SJSA1 (cell line): ENCODE measurements around the gene RASL12. TPM values are rescaled to one million over a fixed set of nuclear protein-coding genes. Genes with fewer than 3 reads are reported as not detected.
"Not testable (repeated sequence)": the region's sequence is repeated elsewhere in the genome, so short reads cannot be mapped to it uniquely, and the experiment has no call there.

ENCODE experiments used
- DNase-seq, 2 experiments: peaks; one replicate each; pipeline ENCODE4 v3.0.0-alpha.2; 2015 to 2020; ENCODE audit warnings: low spot score in 2 of 2, low read depth in 1 of 2
- H3K27ac ChIP-seq: fragments of 250-450 bp; sonication (Bioruptor Pico); 2 replicates; pipeline ENCODE4 v1.5.1; 2020; ENCODE audit warnings: mild to moderate bottlenecking, moderate library complexity
- H3K27me3 ChIP-seq: fragments of 250-450 bp; sonication (Bioruptor Pico); replicated peaks from 2 replicates; pipeline ENCODE4 v1.5.1; 2020; ENCODE audit warnings: mild to moderate bottlenecking, moderate library complexity
- H3K36me3 ChIP-seq: fragments of 250-450 bp; sonication (Bioruptor Pico); 2 replicates; pipeline ENCODE4 v1.5.1; 2020; ENCODE audit warnings: mild to moderate bottlenecking
- H3K4me1 ChIP-seq: fragments of 250-450 bp; sonication (Bioruptor Pico); replicated peaks from 2 replicates; pipeline ENCODE4 v1.6.1; 2021; ENCODE audit warnings: mild to moderate bottlenecking
- H3K4me3 ChIP-seq: fragments of 250-450 bp; sonication (Bioruptor Pico); 2 replicates; pipeline ENCODE4 v1.5.1; 2020; ENCODE audit warnings: mild to moderate bottlenecking
- H3K9me3 ChIP-seq: fragments of 250-450 bp; sonication (Bioruptor Pico); replicated peaks from 2 replicates; pipeline ENCODE4 v1.5.1; 2020; ENCODE audit warnings: mild to moderate bottlenecking
- total RNA-seq: library from RNA; depleted of rRNA; stranded (reverse); fragments of >200 nt; shearing (Covaris generic); gene quantifications from 2 replicates; pipeline ENCODE4 v1.2.3, GENCODE V29; 2014; rRNA removed

Gene RASL12
- total RNA-seq, 1 experiment from 2014 or later = 181 TPM

DNA sequence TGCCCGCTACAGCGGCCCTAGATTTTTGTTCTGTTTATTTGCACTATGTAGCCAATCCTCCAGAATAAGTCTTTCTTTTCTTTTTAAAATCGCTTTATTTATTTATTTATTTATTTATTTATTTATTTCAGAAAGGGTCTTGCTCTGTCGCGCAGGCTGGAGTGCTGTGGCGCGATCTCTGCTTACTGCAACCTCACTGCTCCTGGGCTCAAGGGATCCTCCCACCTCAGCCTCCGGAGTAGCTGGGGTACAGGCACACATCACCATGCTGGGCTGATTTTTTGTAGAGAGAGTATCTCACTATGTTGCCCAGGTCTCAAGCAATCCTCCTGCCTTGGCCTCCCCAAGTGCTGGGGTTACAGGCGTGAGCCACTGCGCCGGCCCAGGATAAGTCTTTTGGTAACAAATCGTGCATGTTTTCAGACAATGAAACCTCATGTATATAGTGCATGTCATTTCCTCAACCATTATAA lies 38.0 kb downstream of the RASL12 start:
- Histone ChIP-seq H3K4me1 (peaks cover 29% of the 10 kb centered on the region), H3K27ac (no peak overlapping the region), H3K36me3 (peaks cover 29% of the 10 kb centered on the region), H3K9me3 (no peaks in the 10 kb centered on the region), H3K27me3 (no peaks in the 10 kb centered on the region), H3K4me3 (peak overlapping the region; percentile 84)
- DNase-seq = no peak

- DNase-seq = peak; percentile 85 to 91
- Histone ChIP-seq H3K9me3 (no peaks in the 10 kb centered on the region), H3K27ac (peak within 1 kb of the TSS; percentile 4; the same call in 1 of the 2 replicates), H3K4me3 (peak within 1 kb of the TSS; percentile 84), H3K4me1 (peaks cover 29% of the 10 kb centered on the region), H3K36me3 (peaks cover 33% of the 10 kb centered on the region), H3K27me3 (no peaks in the 10 kb centered on the region)
Measured at GRCh38 chr15:65028921-65029735, 38.7 kb downstream of the RASL12 start, which contains the start of gene MTFMT. MTFMT (minus strand) TSS chr15:65029639; CDS start chr15:65029613, 26 bp downstream.

DNA sequence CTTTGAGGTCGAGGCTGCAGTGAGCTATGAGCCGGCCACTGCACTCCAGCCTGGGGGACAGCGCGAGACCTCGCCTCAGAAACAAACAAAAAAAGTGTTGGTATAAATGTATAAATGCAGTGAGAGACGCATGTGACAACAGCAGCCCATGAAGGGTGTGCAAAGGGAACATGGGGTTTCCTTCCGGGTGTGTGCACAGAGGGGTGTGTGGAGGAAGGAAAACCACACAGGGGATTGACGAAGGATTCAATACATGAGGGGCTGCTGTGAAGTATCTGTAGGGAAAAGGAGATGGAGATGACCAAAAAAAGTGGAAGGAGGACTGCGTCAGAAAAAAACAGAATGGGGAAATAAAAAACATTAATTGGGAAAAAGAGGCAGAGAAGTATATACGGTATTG lies 39.5 kb downstream of the RASL12 start:
- Histone ChIP-seq H3K36me3 (peaks cover 40% of the 10 kb centered on the region), H3K27ac (no peak overlapping the region)
- no peak for DNase-seq

GRCh38 chr15:65027593-65027992 lies 40.2 kb downstream of the RASL12 start:
- no peak for DNase-seq
- Histone ChIP-seq H3K4me3 (no peak overlapping the region), H3K36me3 (peaks cover 40% of the 10 kb centered on the region), H3K9me3 (no peaks in the 10 kb centered on the region), H3K27me3 (no peaks in the 10 kb centered on the region), H3K4me1 (peaks cover 15% of the 10 kb centered on the region), H3K27ac (no peak overlapping the region)

More for the DNA sequence above, 39.5 kb downstream of the RASL12 start:
- Histone ChIP-seq H3K4me3 (peak overlapping the region; percentile 84), H3K27me3 (no peaks in the 10 kb centered on the region), H3K4me1 (peaks cover 23% of the 10 kb centered on the region), H3K9me3 (no peaks in the 10 kb centered on the region)

DNA sequence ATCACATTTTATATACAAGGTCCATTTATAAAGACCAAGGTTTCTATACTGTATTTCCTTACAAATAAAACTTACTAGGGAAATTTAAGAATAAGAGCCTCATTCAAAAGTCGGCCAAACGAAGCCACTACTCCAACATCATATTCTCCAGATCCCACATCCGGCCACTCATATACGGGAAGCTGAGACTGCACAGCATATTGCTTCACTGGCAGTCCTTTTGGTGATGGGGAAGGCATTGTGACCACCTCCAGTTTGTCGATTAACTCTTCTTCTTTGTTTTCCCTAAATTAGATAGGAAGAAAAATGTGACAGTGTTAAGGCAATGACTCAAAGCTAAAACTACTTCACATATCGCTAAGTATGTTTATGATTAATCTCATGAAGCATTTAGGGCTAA lies 41.0 kb downstream of the RASL12 start:
- Histone ChIP-seq H3K4me3 (no peak overlapping the region), H3K27ac (no peak overlapping the region), H3K27me3 (no peaks in the 10 kb centered on the region), H3K4me1 (peaks cover 13% of the 10 kb centered on the region), H3K9me3 (no peaks in the 10 kb centered on the region), H3K36me3 (peaks cover 40% of the 10 kb centered on the region)
- DNase-seq = no peak

DNA sequence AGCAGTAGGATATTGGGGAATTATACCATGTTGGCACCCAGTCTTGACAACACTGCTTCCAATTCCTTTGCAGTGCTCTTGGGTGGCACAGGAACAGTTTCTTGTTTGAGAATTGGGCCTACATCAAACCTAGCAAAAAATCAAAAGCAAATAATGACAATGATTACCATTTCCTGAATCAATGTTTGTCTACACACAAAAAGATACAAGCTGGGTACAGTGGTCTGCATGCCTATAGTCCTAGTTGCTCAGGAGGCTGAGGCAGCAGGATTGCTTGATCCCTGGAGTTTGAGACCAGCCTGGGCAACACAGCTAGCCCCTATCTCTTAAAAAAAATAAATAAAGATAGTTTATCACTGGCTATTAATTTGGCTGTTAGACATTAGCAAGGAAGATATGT lies 46.3 kb downstream of the RASL12 start:
- no peaks in the 10 kb centered on the region for H3K4me1 ChIP-seq
- peaks cover 47% of the 10 kb centered on the region for H3K36me3 ChIP-seq
- no peak for DNase-seq

DNA sequence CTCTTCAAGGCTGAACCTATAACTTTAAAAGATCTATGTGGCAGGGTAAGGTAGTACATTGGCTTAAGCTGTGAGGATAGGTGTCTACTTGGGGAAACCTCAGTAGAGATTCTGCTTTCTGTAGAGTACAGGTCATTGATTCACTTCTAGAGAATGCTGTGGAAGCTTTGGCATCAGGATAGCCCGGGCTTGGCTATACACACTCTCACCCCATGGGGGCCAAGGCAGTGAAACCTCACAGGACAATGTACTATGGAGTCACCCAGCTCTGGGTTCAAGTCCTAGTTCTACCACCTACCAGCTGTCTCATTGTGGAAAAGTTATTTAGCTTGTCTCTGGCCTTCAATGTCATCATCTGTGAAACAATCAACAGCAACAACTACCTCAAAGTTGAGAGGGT lies 47.4 kb downstream of the RASL12 start:
- Histone ChIP-seq H3K4me3 (no peak overlapping the region), H3K9me3 (no peaks in the 10 kb centered on the region), H3K4me1 (no peaks in the 10 kb centered on the region), H3K36me3 (peaks cover 44% of the 10 kb centered on the region), H3K27me3 (no peaks in the 10 kb centered on the region), H3K27ac (no peak overlapping the region)
- no peak for DNase-seq

More for the DNA sequence above, 46.3 kb downstream of the RASL12 start:
- no peaks in the 10 kb centered on the region for H3K9me3 ChIP-seq
- no peak overlapping the region for H3K27ac ChIP-seq
- H3K4me3 ChIP-seq = no peak overlapping the region
- H3K27me3 ChIP-seq = no peaks in the 10 kb centered on the region

GRCh38 chr15:65011198-65011597 lies 56.6 kb downstream of the RASL12 start:
- not testable (repeated sequence) for H3K4me1 ChIP-seq, DNase-seq, H3K27me3 ChIP-seq, H3K4me3 ChIP-seq, H3K9me3 ChIP-seq, H3K27ac ChIP-seq
- H3K36me3 ChIP-seq = peaks cover 61% of the 10 kb centered on the region

- Histone ChIP-seq H3K36me3 (peaks cover 48% of the 10 kb centered on the region), H3K27ac (no peak overlapping the region), H3K9me3 (no peaks in the 10 kb centered on the region), H3K27me3 (no peaks in the 10 kb centered on the region), H3K4me1 (no peaks in the 10 kb centered on the region), H3K4me3 (no peak overlapping the region)
- DNase-seq = no peak
Measured at GRCh38 chr15:65008983-65009382, 58.8 kb downstream of the RASL12 start.

- no peak overlapping the region for H3K4me3 ChIP-seq
- no peak overlapping the region for H3K27ac ChIP-seq
- no peaks in the 10 kb centered on the region for H3K4me1 ChIP-seq
- peaks cover 38% of the 10 kb centered on the region for H3K36me3 ChIP-seq
- H3K9me3 ChIP-seq = no peaks in the 10 kb centered on the region
- DNase-seq = no peak
- H3K27me3 ChIP-seq = no peaks in the 10 kb centered on the region
Measured at GRCh38 chr15:65006876-65007275, 60.9 kb downstream of the RASL12 start.

- H3K9me3 ChIP-seq = no peaks in the 10 kb centered on the region
- no peak overlapping the region for H3K27ac ChIP-seq
- H3K4me3 ChIP-seq = no peak overlapping the region
- no peaks in the 10 kb centered on the region for H3K4me1 ChIP-seq
- DNase-seq = no peak
- H3K27me3 ChIP-seq = no peaks in the 10 kb centered on the region
- peaks cover 32% of the 10 kb centered on the region for H3K36me3 ChIP-seq
Measured at GRCh38 chr15:65004993-65005392, 62.8 kb downstream of the RASL12 start.

Other genes starting within 250 kb of the RASL12 start
- gene PIF1, start 242.3 kb downstream of the RASL12 start, total RNA-seq = 20.1 and 29.2 TPM in 2 replicates
- gene PLEKHO2, start 226.1 kb downstream of the RASL12 start, total RNA-seq = 21.4 and 21.7 TPM in 2 replicates
- 1.3 and 3.3 TPM in 2 replicates for gene ANKDD1A, start 156.1 kb downstream of the RASL12 start, total RNA-seq
- gene SPG21, start 78.1 kb downstream of the RASL12 start, total RNA-seq = 41.8 and 49.0 TPM in 2 replicates
- 22.1 and 30.4 TPM in 2 replicates for gene MTFMT, start 38.4 kb downstream of the RASL12 start, total RNA-seq
- 1.1 TPM in 1 of 2 replicates, not detected in the other for gene SLC51B, start 22.6 kb downstream of the RASL12 start, total RNA-seq
- gene KBTBD13, start 8.8 kb upstream of the RASL12 start, total RNA-seq = not detected in 2 replicates
- gene UBAP1L, start 47.2 kb upstream of the RASL12 start, total RNA-seq = 0.38 and 0.87 TPM in 2 replicates
- 25.8 and 29.4 TPM in 2 replicates for gene PDCD7, start 65.8 kb upstream of the RASL12 start, total RNA-seq
- gene CLPX, start 117.4 kb upstream of the RASL12 start, total RNA-seq = 22.6 and 33.2 TPM in 2 replicates
- gene CILP, start 143.5 kb upstream of the RASL12 start, total RNA-seq = not detected in 2 replicates
- 3.0 and 7.4 TPM in 2 replicates for gene PARP16, start 218.9 kb upstream of the RASL12 start, total RNA-seq
- not detected in 2 replicates for gene RNU5A-1, start 228.1 kb upstream of the RASL12 start, total RNA-seq
- not detected in 2 replicates for gene RNU5B-1, start 236.7 kb upstream of the RASL12 start, total RNA-seq